ENCODE results near the gene TCP11L2. TPM values are rescaled to one million over a fixed set of nuclear protein-coding genes. Genes with fewer than 3 reads are reported as not detected.
A peak's percentile ranks its signal among the peaks of the same experiment; 100 is the strongest.

Gene TCP11L2
- polyA plus RNA-seq, 3 donors: 23.5 to 37.3 (median 35.8) TPM

DNA sequence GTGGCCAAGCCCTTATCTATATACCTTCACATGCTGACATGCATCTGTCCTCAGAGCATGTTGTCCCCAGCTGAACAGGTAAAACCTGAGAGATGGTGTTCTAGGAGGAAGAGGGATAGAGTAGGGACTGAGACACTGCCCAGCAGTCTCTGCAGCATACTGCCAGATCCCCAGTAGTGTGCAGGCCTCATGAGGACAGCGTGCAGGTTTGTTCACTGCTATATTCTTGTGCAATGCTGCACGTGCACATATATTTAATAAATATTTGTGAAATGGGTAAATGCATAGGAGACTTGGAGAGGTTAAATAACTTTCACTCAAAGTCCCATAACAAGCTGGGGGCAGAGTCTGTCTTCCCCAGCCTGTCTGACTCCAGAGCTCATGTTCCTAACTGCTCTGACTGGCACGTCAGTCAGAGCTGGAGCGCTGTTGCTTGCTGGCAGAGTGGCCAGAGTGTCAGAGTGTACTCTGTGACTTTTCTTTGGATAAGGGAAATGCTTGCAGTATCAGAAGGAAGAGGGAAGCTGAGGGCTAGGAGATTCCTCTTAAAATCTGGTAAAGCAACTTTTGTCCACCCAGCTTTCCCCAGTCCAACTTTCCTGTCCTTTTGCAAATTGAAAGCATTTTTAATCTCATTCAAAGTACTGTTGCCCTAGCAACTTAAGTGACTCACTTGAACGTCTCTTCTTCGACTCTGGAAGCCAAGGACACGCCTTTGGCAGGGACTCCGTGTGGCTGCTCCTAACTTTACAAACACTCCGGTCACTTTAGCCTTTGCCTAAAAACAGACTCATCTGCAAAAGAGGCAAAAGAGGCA lies 40.1 kb downstream of the TCP11L2 start:
- Mint-ChIP-seq H3K9me3 (no peaks in the 10 kb centered on the region), H3K4me3 (no peak overlapping the region), H3K36me3 (peaks cover 71 to 90% of the 10 kb centered on the region in 2 donors), H3K4me1 (peaks cover 2% of the 10 kb centered on the region), H3K27me3 (ENCODE audit: low read depth in 3 of 3) (peaks cover 0 to 4% (median 0%) of the 10 kb centered on the region in 3 donors), H3K27ac (peak overlapping the region in 1 of 7 donors; percentile 50)
- no peak overlapping the region for H3K4me3 ChIP-seq (replicated peaks in 1 of 3; ENCODE audit: low read depth in 2 of 3, low read length in 3 of 3)
- TF ChIP-seq, protein P1, sequence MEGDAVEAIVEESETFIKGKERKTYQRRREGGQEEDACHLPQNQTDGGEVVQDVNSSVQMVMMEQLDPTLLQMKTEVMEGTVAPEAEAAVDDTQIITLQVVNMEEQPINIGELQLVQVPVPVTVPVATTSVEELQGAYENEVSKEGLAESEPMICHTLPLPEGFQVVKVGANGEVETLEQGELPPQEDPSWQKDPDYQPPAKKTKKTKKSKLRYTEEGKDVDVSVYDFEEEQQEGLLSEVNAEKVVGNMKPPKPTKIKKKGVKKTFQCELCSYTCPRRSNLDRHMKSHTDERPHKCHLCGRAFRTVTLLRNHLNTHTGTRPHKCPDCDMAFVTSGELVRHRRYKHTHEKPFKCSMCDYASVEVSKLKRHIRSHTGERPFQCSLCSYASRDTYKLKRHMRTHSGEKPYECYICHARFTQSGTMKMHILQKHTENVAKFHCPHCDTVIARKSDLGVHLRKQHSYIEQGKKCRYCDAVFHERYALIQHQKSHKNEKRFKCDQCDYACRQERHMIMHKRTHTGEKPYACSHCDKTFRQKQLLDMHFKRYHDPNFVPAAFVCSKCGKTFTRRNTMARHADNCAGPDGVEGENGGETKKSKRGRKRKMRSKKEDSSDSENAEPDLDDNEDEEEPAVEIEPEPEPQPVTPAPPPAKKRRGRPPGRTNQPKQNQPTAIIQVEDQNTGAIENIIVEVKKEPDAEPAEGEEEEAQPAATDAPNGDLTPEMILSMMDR (IDR thresholded peaks at IDR 0.05): no peak
- no peaks in the 10 kb centered on the region for H3K9me3 ChIP-seq (replicated peaks in 1 of 2; ENCODE audit: control insufficient read depth in 1 of 2, insufficient read depth in 1 of 2, low read length in 2 of 2)
- H3K27me3 ChIP-seq (ENCODE audit: control insufficient read depth in 2 of 2, insufficient read depth in 2 of 2, low read length in 2 of 2): no peaks in the 10 kb centered on the region
- peaks cover 33 to 74% of the 10 kb centered on the region in 2 donors for H3K36me3 ChIP-seq (replicated peaks in 1 of 2; ENCODE audit: control insufficient read depth in 1 of 2, insufficient read depth in 2 of 2, low read length in 2 of 2)
- no peak for DNase-seq
- H3K4me2 ChIP-seq (replicated peaks; ENCODE audit: extremely low read depth, low read length, poor library complexity, severe bottlenecking): no peak overlapping the region
- intact Hi-C loops (cut with micrococcal nuclease): no loop called here
- no peaks in the 10 kb centered on the region for H3K4me1 ChIP-seq (ENCODE audit: control insufficient read depth in 1 of 2, insufficient read depth in 2 of 2, low read length in 2 of 2)
- H3K79me2 ChIP-seq (ENCODE audit: insufficient read depth, low read length): no peaks in the 10 kb centered on the region
- 95% methylated on average over 5 of the region's 9 CpGs for whole genome bisulfite sequencing (ENCODE audit: insufficient coverage)
- H3K27ac ChIP-seq (ENCODE audit: low read depth in 1 of 2, low read length in 2 of 2): no peak overlapping the region
- H2AFZ ChIP-seq (ENCODE audit: insufficient read depth, low read depth, low read length, poor library complexity, severe bottlenecking): no peak overlapping the region
- H3K9ac ChIP-seq (ENCODE audit: insufficient read depth, low read length, poor library complexity, severe bottlenecking): no peak overlapping the region
- H4K20me1 ChIP-seq (ENCODE audit: insufficient read depth, low read length): peaks cover 19% of the 10 kb centered on the region

DNA sequence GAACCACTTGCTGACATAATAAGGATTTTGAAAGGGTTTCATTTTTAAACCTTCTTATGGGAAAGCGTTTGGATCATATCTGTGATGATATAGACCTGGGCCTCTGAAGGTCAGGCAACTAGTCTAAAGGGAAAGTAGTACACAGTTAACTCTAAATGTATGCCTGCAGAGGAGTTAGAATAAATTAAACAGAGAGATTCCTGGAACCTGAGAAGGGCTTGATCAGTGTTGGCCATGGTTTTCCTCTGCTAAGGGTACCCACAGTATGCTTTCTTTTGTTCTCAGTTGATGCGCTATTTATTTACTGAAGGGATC lies 40.6 kb downstream of the TCP11L2 start:
- Histone ChIP-seq H3K9ac (ENCODE audit: insufficient read depth, low read length, poor library complexity, severe bottlenecking) (no peak overlapping the region), H3K4me1 (ENCODE audit: control insufficient read depth in 1 of 2, insufficient read depth in 2 of 2, low read length in 2 of 2) (no peaks in the 10 kb centered on the region), H3K36me3 (replicated peaks in 1 of 2; ENCODE audit: control insufficient read depth in 1 of 2, insufficient read depth in 2 of 2, low read length in 2 of 2) (peaks cover 33 to 73% of the 10 kb centered on the region in 2 donors), H3K4me3 (replicated peaks in 1 of 3; ENCODE audit: low read depth in 2 of 3, low read length in 3 of 3) (no peak overlapping the region), H3K4me2 (replicated peaks; ENCODE audit: extremely low read depth, low read length, poor library complexity, severe bottlenecking) (no peak overlapping the region), H3K27ac (ENCODE audit: low read depth in 1 of 2, low read length in 2 of 2) (no peak overlapping the region), H4K20me1 (ENCODE audit: insufficient read depth, low read length) (peaks cover 19% of the 10 kb centered on the region), H3K79me2 (ENCODE audit: insufficient read depth, low read length) (no peaks in the 10 kb centered on the region), H3K9me3 (replicated peaks in 1 of 2; ENCODE audit: control insufficient read depth in 1 of 2, insufficient read depth in 1 of 2, low read length in 2 of 2) (no peaks in the 10 kb centered on the region), H3K27me3 (ENCODE audit: control insufficient read depth in 2 of 2, insufficient read depth in 2 of 2, low read length in 2 of 2) (no peaks in the 10 kb centered on the region), H2AFZ (ENCODE audit: insufficient read depth, low read depth, low read length, poor library complexity, severe bottlenecking) (no peak overlapping the region)
- WGBS (ENCODE audit: insufficient coverage): no CpG with 5 or more reads among the region's 2 CpGs
- Mint-ChIP-seq H3K36me3 (peaks cover 68 to 90% of the 10 kb centered on the region in 2 donors), H3K9me3 (no peaks in the 10 kb centered on the region), H3K4me1 (peaks cover 2% of the 10 kb centered on the region), H3K27me3 (ENCODE audit: low read depth in 3 of 3) (peaks cover 0 to 6% (median 0%) of the 10 kb centered on the region in 3 donors), H3K4me3 (no peak overlapping the region), H3K27ac (no peak overlapping the region)
- intact Hi-C loops (cut with micrococcal nuclease): no loop called here
- no peak for DNase-seq
- TF ChIP-seq, protein P1 (IDR thresholded peaks at IDR 0.05): no peak

All from CD14-positive monocyte (primary cell).